Muscle of leg (tissue), 16 donors: ENCODE results near the gene COPS7B. TPM values are rescaled to one million over a fixed set of nuclear protein-coding genes. Genes with fewer than 3 reads are reported as not detected.
A peak's percentile ranks its signal among the peaks of the same experiment; 100 is the strongest.
"Not testable (repeated sequence)": the region's sequence is repeated elsewhere in the genome, so short reads cannot be mapped to it uniquely, and the experiment has no call there.

Experiments used
- DNase-seq: peaks from one replicate; pipeline ENCODE4 v3.0.0; 2013
- H3K27ac ChIP-seq: one replicate; pipeline ENCODE4 v1.5.1; 2013; ENCODE audit warnings: mild to moderate bottlenecking, low read length, control low read depth
- H3K27me3 ChIP-seq: one replicate; pipeline ENCODE4 v1.6.1; 2013; ENCODE audit warnings: low read length; ENCODE audit not compliant: control insufficient read depth, insufficient read depth
- H3K36me3 ChIP-seq: one replicate; pipeline ENCODE4 v1.6.1; 2013; ENCODE audit warnings: low read length; ENCODE audit not compliant: control insufficient read depth, insufficient read depth
- H3K4me1 ChIP-seq: one replicate; pipeline ENCODE4 v1.6.1; 2013; ENCODE audit warnings: low read length; ENCODE audit not compliant: control insufficient read depth, insufficient read depth
- H3K4me3 ChIP-seq: one replicate; pipeline ENCODE4 v1.5.1; 2013; ENCODE audit warnings: low read length, control low read depth
- H3K9me3 ChIP-seq: replicated peaks from 2 replicates; pipeline ENCODE4 v1.6.1; 2013; ENCODE audit warnings: low read depth, low read length; ENCODE audit not compliant: control insufficient read depth
- WGBS: methylation state at CpG from one replicate; pipeline ENCODE4 v1.1.5; 2013; ENCODE audit warnings: missing lambda C conversion rate; ENCODE audit not compliant: insufficient coverage; 5-methylcytosine and 5-hydroxymethylcytosine counted together
- long read RNA-seq, 11 donors: transcript quantifications; one replicate each; lab custom pipeline, GENCODE V29; 2026
- polyA plus RNA-seq, 8 donors: library from polyadenylated mRNA; unstranded; fragments of 120-200 nt; gene quantifications; one replicate each; pipeline versions ENCODE4 v1.2.1 to v1.2.3, GENCODE V29; 2013; ENCODE audit warnings: inconsistent platforms in 1 of 8, low replicate concordance in 1 of 8; ENCODE audit not compliant: insufficient read length in 8 of 8, insufficient read depth in 1 of 8
- total RNA-seq: library from RNA; stranded (reverse); fragments of 120-200 nt; gene quantifications from one replicate; pipeline ENCODE4 v1.2.4, GENCODE V29; 2013

Gene COPS7B
- total RNA-seq (21.6 TPM), polyA plus RNA-seq (10 to 100 TPM; 33.9 to 42.2 (median 39.5) TPM)
- long read RNA-seq, donor 1, partial matches to known transcripts: 0 of 5 reads
- long read RNA-seq, donor 1, other reads (novel, unspliced or antisense): 0 of 5 reads
- long read RNA-seq, donor 2, partial matches to known transcripts: 0 of 3 reads
- long read RNA-seq, donor 2, other reads (novel, unspliced or antisense): 0 of 3 reads
- long read RNA-seq, donor 3, transcript COPS7B-201 (7 exons, 2,544 nt): major isoform, 10 of 15 reads
- long read RNA-seq, donor 3, partial matches to known transcripts: 0 of 15 reads
- long read RNA-seq, donor 3, other reads (novel, unspliced or antisense): 0 of 15 reads
- long read RNA-seq, donor 4, transcript COPS7B-201 (7 exons, 2,544 nt): major isoform, 6 of 8 reads
- long read RNA-seq, donor 4, partial matches to known transcripts: 0 of 8 reads
- long read RNA-seq, donor 4, other reads (novel, unspliced or antisense): 0 of 8 reads
- long read RNA-seq, donor 5, transcript COPS7B-201 (7 exons, 2,544 nt): major isoform, 10 of 14 reads
- long read RNA-seq, donor 5, partial matches to known transcripts: 0 of 14 reads
- long read RNA-seq, donor 5, other reads (novel, unspliced or antisense): 0 of 14 reads
- long read RNA-seq, donor 6, transcript COPS7B-201 (7 exons, 2,544 nt): major isoform, 13 of 21 reads
- long read RNA-seq, donor 6, partial matches to known transcripts: 0 of 21 reads
- long read RNA-seq, donor 6, other reads (novel, unspliced or antisense): 0 of 21 reads
- long read RNA-seq, donor 7, transcript COPS7B-201 (7 exons, 2,544 nt): major isoform, 7 of 10 reads
- long read RNA-seq, donor 7, partial matches to known transcripts: 0 of 10 reads
- long read RNA-seq, donor 7, other reads (novel, unspliced or antisense): 0 of 10 reads
- long read RNA-seq, donor 8, partial matches to known transcripts: 0 of 4 reads
- long read RNA-seq, donor 8, other reads (novel, unspliced or antisense): 0 of 4 reads
- long read RNA-seq, donor 9, transcript COPS7B-201 (7 exons, 2,544 nt): major isoform, 6 of 10 reads
- long read RNA-seq, donor 9, partial matches to known transcripts: 0 of 10 reads
- long read RNA-seq, donor 9, other reads (novel, unspliced or antisense): 0 of 10 reads
- long read RNA-seq, donor 10, transcript COPS7B-201 (7 exons, 2,544 nt): major isoform, 5 of 10 reads
- long read RNA-seq, donor 10, partial matches to known transcripts: 0 of 10 reads
- long read RNA-seq, donor 10, other reads (novel, unspliced or antisense): 0 of 10 reads
- long read RNA-seq, donor 11, transcript COPS7B-201 (7 exons, 2,544 nt): major isoform, 8 of 14 reads
- long read RNA-seq, donor 11, partial matches to known transcripts: 0 of 14 reads
- long read RNA-seq, donor 11, other reads (novel, unspliced or antisense): 0 of 14 reads

- H3K9me3 ChIP-seq: no peaks in the 10 kb centered on the region
- H3K36me3 ChIP-seq: peaks cover 10% of the 10 kb centered on the region
- peaks cover 10% of the 10 kb centered on the region for H3K4me1 ChIP-seq
- H3K27me3 ChIP-seq: no peaks in the 10 kb centered on the region
- H3K27ac ChIP-seq: peak within 1 kb of the TSS; percentile 65
- peak; percentile 91 for DNase-seq
- under 1% methylated on average over 69 of the region's 69 CpGs for WGBS
- peak within 1 kb of the TSS; percentile 64 for H3K4me3 ChIP-seq
These were observed at the start of gene COPS7B for GRCh38 chr2:231786177-231786916. TSS of gene COPS7B (plus strand) at chr2:231786445. CDS start at chr2:231788571, 2,126 bp downstream.

GRCh38 chr2:231737761-231738160, 48.5 kb upstream of the COPS7B start:
- Histone ChIP-seq H3K36me3 (peaks cover 20% of the 10 kb centered on the region), H3K4me3 (no peak overlapping the region), H3K27me3 (no peaks in the 10 kb centered on the region), H3K4me1 (no peaks in the 10 kb centered on the region), H3K9me3 (no peaks in the 10 kb centered on the region), H3K27ac (no peak overlapping the region)
- 86% methylated on average over 3 of the region's 7 CpGs for WGBS
- DNase-seq: no peak

- 68% methylated on average over 5 of the region's 9 CpGs for WGBS
- no peak overlapping the region for H3K27ac ChIP-seq
- DNase-seq: no peak
- H3K27me3 ChIP-seq: no peaks in the 10 kb centered on the region
- H3K9me3 ChIP-seq: no peaks in the 10 kb centered on the region
- H3K36me3 ChIP-seq: no peaks in the 10 kb centered on the region
- H3K4me3 ChIP-seq: no peak overlapping the region
- H3K4me1 ChIP-seq: no peaks in the 10 kb centered on the region
These were observed 42.7 kb upstream of the COPS7B start for GRCh38 chr2:231743376-231744116.

GRCh38 chr2:231745303-231746038, 40.8 kb upstream of the COPS7B start:
- Histone ChIP-seq H3K27ac (no peak overlapping the region), H3K4me1 (no peaks in the 10 kb centered on the region), H3K36me3 (no peaks in the 10 kb centered on the region), H3K9me3 (no peaks in the 10 kb centered on the region), H3K4me3 (no peak overlapping the region), H3K27me3 (no peaks in the 10 kb centered on the region)
- DNase-seq: no peak
- 100% methylated on average over 1 of the region's 6 CpGs for WGBS

- DNase-seq, H3K4me1 ChIP-seq, H3K27me3 ChIP-seq, H3K36me3 ChIP-seq, H3K9me3 ChIP-seq, H3K4me3 ChIP-seq, H3K27ac ChIP-seq: not testable (repeated sequence)
- 73% methylated on average over 6 of the region's 6 CpGs for WGBS
These were observed 37.9 kb upstream of the COPS7B start for GRCh38 chr2:231748153-231748896.

- H3K27me3 ChIP-seq, H3K36me3 ChIP-seq, DNase-seq, H3K4me1 ChIP-seq, H3K27ac ChIP-seq, H3K9me3 ChIP-seq, H3K4me3 ChIP-seq: not testable (repeated sequence)
- WGBS: 81% methylated on average over 6 of the region's 10 CpGs
These were observed 37.2 kb upstream of the COPS7B start for GRCh38 chr2:231749016-231749415.

GRCh38 chr2:231751042-231751815, 35.0 kb upstream of the COPS7B start:
- WGBS: no CpG with 5 or more reads among the region's 4 CpGs
- Histone ChIP-seq H3K27ac (no peak overlapping the region), H3K9me3 (no peaks in the 10 kb centered on the region), H3K4me3 (no peak overlapping the region), H3K4me1 (no peaks in the 10 kb centered on the region), H3K36me3 (no peaks in the 10 kb centered on the region), H3K27me3 (no peaks in the 10 kb centered on the region)
- no peak for DNase-seq
